Caki2 (cell line): Measurements from ENCODE around the gene SORL1. TPM values are rescaled to one million over a fixed set of nuclear protein-coding genes. Genes with fewer than 3 reads are reported as not detected.
"Not testable (repeated sequence)": the region's sequence is repeated elsewhere in the genome, so short reads cannot be mapped to it uniquely, and the experiment has no call there.

Source experiments
- DNase-seq: peaks from one replicate; pipeline ENCODE4 v3.0.0-alpha.2; 2015; ENCODE audit warnings: low read depth
- in situ Hi-C: cut with HindIII; loops from 2 replicates; pipeline ENCODE4 v1.10.0; 2016; ENCODE audit warnings: low sequenced_read_pairs, low pct_unique_long_range_greater_than_20kb, mixed read lengths
- total RNA-seq: library from RNA; depleted of rRNA; stranded (reverse); fragments of >200 nt; shearing (Covaris generic); gene quantifications from 2 replicates; pipeline ENCODE4 v1.2.3, GENCODE V29; 2014; ENCODE audit warnings: low replicate concordance

Gene SORL1
- total RNA-seq, 1 experiment from 2014 or later = 15.1 TPM

GRCh38 chr11:121563900-121564822, 112.0 kb downstream of the SORL1 start:
- DNase-seq = no peak
- in situ Hi-C loops = no loop called here

- no peak for DNase-seq
- in situ Hi-C loops = no loop called here
Measured at GRCh38 chr11:121564948-121565684, 113.0 kb downstream of the SORL1 start.

- no peak for DNase-seq
- in situ Hi-C loops = no loop called here
Measured at GRCh38 chr11:121566279-121567168, 114.4 kb downstream of the SORL1 start.

- in situ Hi-C loops = no loop called here
- no peak for DNase-seq
Measured at GRCh38 chr11:121567995-121568394, 115.9 kb downstream of the SORL1 start.

- in situ Hi-C loops, DNase-seq: not testable (repeated sequence)
Measured at GRCh38 chr11:121569332-121570299, 117.5 kb downstream of the SORL1 start.

GRCh38 chr11:121570453-121570852, 118.3 kb downstream of the SORL1 start:
- in situ Hi-C loops = no loop called here
- DNase-seq = no peak

GRCh38 chr11:121571506-121571905, 119.4 kb downstream of the SORL1 start:
- in situ Hi-C loops = no loop called here

GRCh38 chr11:121572571-121573059, 120.5 kb downstream of the SORL1 start:
- DNase-seq = no peak
- in situ Hi-C loops = no loop called here

More at GRCh38 chr11:121571506-121571905, 119.4 kb downstream of the SORL1 start:
- DNase-seq = no peak

- no peak for DNase-seq
- in situ Hi-C loops = no loop called here
Measured at GRCh38 chr11:121574801-121575200, 122.7 kb downstream of the SORL1 start.

GRCh38 chr11:121575250-121575962, 123.3 kb downstream of the SORL1 start:
- no peak for DNase-seq
- in situ Hi-C loops = no loop called here

- in situ Hi-C loops = no loop called here
- DNase-seq = no peak
Measured at GRCh38 chr11:121575963-121576290, 123.8 kb downstream of the SORL1 start.

- in situ Hi-C loops = no loop called here
- no peak for DNase-seq
Measured at GRCh38 chr11:121576531-121576930, 124.4 kb downstream of the SORL1 start.

- no peak for DNase-seq
- in situ Hi-C loops = no loop called here
Measured at GRCh38 chr11:121577106-121577848, 125.2 kb downstream of the SORL1 start.

- in situ Hi-C loops = no loop called here
- no peak for DNase-seq
Measured at GRCh38 chr11:121578251-121578976, 126.3 kb downstream of the SORL1 start.

GRCh38 chr11:121580154-121580553, 128.0 kb downstream of the SORL1 start:
- no peak for DNase-seq
- in situ Hi-C loops = no loop called here
